Measurements from ENCODE around the gene PRKCB.

The PRKCB gene

GRCh38 chr16:24044467-24044866 is 208.7 kb downstream of the PRKCB start:
- no peak for DNase-seq (ENCODE audit: low read depth in 3 of 3)

- no peak for DNase-seq (ENCODE audit: low read depth in 3 of 3)
These were observed 209.9 kb downstream of the PRKCB start for GRCh38 chr16:24045641-24046040.

GRCh38 chr16:24046442-24046841 is 210.7 kb downstream of the PRKCB start:
- DNase-seq (ENCODE audit: low read depth in 3 of 3), result no peak

DNA sequence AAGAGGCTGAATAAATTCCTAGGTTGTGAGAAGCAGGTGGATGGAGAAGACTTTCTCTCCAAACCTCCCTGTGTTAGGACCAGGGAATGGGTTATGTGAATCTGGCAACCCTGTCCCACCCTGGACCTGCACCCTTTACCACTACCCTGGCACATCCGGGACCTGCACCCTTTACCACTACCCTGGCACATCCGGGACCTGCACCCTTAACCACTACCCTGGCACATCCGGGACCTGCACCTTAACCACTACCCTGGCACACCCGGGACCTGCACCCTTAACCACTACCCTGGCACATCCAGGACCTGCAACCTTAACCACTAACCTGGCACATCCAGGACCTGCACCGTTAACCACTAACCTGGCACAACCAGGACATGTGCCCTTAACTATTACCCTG is 213.3 kb downstream of the PRKCB start:
- DNase-seq (ENCODE audit: low read depth in 3 of 3), result no peak

DNA sequence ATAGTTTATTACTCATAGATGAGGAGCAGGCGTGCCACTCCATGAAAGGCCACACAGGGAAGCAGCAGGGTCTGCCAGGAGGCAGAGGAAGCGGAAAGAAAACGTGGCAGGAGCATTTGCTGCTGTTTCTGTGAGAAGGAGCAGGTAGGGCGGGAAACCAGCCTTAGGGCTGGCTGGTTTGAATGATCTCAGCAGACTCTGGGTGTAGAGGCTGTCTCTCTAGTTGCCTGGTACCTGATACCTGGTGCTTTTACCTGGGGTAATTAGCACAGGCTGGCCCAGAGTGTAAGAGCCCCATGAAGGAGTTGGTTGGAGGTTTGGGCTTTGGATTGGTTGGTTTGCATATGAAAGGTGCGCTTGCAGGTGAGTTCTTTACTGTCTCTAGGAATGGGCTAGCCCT is 215.3 kb downstream of the PRKCB start:
- DNase-seq (ENCODE audit: low read depth in 3 of 3), result no peak

DNA sequence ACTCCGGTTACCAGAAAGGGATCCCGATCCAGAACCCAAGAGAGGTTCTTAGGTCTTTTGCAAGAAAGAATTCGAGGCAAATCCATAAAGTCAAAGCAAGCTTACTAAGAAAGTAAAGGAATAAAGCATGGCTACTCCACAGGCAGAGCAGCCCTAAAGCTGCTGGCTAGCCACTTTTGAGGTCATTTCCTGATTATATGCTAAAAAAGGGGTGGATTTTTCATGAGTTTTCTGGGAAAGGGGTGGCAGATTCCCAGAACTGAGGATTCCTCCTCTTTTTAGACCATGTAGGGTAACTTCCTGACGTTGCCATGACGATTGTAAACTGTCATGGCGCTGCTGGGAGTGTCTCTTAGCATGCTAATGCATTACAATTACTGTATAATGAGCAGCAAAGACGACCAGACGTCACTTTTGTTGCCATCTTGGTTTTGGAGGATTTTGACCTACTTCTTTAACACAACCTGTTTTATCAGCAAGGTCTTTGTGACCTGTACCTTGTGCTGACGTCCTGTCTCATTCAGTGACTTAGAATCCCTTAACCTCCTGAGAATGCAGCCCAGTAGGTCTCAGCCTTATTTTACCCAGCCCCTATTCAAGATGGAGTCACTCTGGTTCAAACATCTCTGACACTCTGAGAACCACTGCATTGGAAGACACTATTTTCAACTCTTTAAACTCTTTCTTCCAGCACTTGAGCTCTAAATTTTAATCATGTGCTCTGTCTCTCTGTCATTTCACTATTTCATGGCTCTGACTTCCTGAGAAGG is 216.7 kb downstream of the PRKCB start:
- DNase-seq (ENCODE audit: low read depth in 3 of 3), result no peak

DNA sequence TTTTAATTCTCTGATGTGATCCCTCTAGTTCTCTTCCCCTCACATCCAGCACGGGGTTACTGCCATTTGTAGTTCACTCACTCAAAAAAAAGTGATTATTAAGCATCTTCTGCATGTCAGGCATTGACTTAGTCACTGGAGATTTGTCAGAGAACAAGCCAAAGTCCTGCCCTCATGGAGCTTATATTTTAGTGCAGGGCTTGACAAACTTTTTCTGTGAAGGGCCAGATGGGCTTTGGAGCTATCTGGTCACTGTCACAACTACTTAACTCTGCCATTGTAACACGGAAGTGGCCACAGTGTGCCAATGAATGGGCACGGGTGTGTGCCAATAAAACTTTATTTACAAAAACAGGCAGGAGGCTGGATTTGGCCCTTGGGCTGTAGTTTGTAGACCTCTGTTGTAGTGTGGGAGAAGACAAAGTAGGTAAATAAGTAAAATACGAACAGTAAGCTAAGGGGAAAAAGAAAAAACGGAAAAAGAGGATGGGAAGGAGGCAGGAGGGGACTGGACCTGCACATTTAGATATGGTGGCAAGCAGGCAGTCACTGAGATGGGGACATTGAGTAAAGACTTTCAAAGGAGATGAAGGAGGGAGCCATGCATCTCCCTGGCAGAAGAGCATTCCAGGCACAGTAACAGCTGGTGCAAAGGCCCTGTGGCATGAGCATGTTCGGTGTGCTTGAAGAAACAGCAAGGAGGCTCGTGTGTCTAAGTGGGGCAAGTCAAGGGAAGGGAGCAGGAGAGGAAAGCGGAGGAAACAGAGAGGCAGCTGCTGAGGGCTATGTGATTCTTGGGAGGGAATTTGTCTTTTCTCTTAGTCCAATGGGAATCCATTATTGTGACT is 217.5 kb downstream of the PRKCB start:
- DNase-seq (ENCODE audit: low read depth in 3 of 3), result no peak

- no peak for DNase-seq (ENCODE audit: low read depth in 3 of 3)
These were observed 219.1 kb downstream of the PRKCB start for GRCh38 chr16:24054741-24055491.

- DNase-seq (ENCODE audit: low read depth in 3 of 3), result no peak
These were observed 226.6 kb downstream of the PRKCB start for GRCh38 chr16:24062270-24062817.

DNA sequence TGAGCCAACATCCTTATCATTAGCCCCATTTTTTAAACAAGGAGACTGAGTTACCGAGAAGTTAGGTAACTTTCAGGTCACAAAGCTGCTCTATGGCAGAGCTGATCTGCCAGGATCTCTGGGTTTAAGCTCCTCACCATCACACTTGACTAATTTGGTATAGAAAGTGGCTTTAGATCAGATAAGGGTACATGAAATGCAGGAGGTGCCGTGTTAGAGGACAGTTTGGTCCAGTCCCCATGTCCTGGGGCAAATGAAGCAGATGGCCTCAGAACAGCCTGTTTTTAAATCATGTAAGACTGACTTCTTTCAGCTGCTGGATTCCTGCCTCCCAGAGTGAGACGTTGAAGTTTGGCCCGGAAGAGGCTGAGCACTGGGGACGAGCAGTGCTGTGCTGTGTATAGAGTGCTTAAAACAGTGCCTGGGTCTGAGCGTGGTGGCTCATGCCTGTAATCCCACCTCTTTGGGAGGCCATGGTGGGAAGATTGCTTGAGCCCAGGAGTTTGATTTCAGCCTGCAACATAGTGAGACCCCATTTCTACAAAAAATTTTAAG is 233.3 kb downstream of the PRKCB start:
- DNase-seq (ENCODE audit: low read depth in 3 of 3), result no peak

- peak in 2 of 3 donors; percentile 14 to 29 for DNase-seq (ENCODE audit: low read depth in 3 of 3)
These were observed 235.1 kb downstream of the PRKCB start for GRCh38 chr16:24070851-24071250.

DNA sequence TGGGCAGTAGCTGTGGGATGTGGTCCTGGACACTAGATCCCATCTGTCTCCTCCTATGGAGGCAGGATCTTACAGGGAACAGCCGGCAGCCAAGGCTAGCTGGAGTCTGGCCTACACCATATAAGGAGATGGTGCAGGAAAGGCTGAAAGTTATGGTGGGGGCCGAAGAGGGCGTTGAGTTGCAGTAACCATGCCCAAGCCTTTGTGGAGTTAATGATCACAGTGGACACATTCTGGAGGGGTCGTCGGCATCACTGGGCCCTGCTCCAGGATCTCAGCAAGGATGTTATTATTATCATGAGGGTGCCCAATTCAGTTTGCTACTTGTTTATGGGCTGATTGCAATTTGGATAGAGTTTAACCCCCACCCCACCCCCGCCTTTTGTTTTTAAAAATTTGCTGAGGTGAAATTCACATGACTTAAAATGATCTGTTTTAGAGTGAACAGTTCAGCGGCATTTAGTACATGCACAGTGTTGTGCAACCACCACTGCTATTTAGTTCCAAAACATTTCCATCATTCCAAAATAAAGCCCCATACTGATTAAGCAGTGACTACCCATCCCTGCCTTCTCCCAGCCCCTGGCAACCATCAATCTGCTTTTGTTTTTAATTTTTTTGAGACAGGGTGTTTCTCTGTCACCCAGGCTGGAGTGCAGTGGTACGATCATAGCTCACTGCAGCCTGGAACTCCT is 236.0 kb downstream of the PRKCB start:
- DNase-seq (ENCODE audit: low read depth in 3 of 3), result no peak

GRCh38 chr16:24073321-24073720 is 237.5 kb downstream of the PRKCB start:
- no peak for DNase-seq (ENCODE audit: low read depth in 3 of 3)

DNA sequence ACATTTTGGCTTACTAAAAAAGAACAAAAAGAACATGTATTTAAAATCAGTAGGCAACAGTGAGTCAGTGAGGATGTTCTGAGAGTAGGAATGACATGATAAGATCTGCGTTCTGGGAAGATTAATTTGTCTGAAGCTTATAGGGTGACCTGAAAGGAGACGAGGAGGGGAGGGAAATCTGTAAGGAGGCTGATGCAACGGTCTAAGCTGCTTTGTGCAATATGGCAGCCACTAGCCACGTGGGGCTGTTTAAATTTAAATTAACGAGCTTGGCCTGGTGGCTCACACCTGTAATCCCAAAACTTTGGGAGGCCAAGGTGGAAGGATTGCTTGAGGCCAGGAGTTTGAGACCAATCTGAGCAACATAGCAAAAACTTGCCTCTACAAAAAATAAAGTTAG is 238.8 kb downstream of the PRKCB start:
- no peak for DNase-seq (ENCODE audit: low read depth in 3 of 3)

GRCh38 chr16:24075302-24075701 is 239.5 kb downstream of the PRKCB start:
- no peak for DNase-seq (ENCODE audit: low read depth in 3 of 3)

DNA sequence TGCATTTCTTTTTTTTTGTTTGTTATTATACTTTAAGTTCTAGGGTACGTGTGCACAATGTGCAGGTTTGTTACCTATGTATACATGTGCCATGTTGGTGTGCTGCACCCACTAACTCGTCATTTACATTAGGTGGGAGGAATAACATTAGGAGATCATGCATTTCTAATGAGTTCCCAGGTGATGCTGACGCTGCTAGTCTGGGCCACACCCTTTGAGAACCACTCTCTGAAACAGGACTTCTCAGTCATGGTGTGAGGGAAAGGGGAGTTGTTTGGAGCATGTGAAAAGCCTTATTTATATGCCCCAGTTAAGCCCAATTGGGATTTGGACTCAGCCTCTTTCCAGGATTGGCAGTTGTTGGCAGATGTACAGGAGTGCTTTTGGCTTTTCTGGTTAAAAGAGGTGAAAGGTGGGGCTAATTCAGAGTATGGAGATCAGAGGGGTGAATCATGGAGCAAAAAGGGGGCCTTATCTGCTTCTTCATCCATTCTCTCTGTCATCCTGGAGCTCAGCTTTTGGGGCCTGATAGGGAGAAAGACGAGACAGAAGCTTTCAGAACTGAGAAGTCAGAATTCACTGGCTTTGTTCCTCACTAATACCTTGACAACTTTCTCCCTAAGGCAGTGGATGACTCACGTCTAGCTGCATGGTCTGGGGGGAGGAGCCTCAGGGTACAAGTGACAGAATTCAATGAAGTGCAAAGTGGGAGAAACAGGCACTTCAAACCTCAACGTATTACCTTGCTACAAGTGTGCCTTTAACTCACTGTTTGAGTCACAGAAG is 240.3 kb downstream of the PRKCB start:
- peak in 2 of 3 donors; percentile 21 to 28 for DNase-seq (ENCODE audit: low read depth in 3 of 3)

- no peak for DNase-seq (ENCODE audit: low read depth in 3 of 3)
These were observed 241.5 kb downstream of the PRKCB start for GRCh38 chr16:24077292-24077691.

GRCh38 chr16:24077966-24078365 is 242.2 kb downstream of the PRKCB start:
- DNase-seq (ENCODE audit: low read depth in 3 of 3), result no peak

DNA sequence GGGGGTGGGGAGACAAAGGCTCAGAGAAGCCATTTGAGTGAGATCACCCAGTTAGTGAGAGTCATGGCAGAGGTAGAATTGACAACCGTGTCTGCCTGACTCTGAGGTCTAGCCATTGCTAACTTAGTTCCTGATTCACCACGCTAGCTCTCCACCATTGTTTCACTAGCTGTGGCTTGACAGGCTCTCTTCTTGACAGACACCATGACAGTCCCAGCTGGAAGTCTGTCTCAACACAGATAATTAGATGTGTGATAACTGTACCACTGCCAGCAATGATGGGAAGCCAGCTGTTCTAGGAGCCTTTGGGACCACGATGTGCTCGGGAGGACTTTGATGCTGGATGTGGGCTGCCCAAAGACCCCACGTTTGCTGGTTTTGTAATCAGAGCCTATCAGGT is 249.9 kb downstream of the PRKCB start:
- DNase-seq (ENCODE audit: low read depth in 3 of 3), result no peak

GRCh38 chr16:24087891-24088410 is 252.2 kb downstream of the PRKCB start:
- DNase-seq (ENCODE audit: low read depth in 3 of 3), result no peak

Measured in stimulated activated CD4-positive, alpha-beta T cell treated with anti-CD3 and anti-CD28 coated beads, TNF-alpha, amount 100 ng/mL, for 48 hours (primary cell).